ENCODE data around the gene SDHC. TPM values are rescaled to one million over a fixed set of nuclear protein-coding genes. Genes with fewer than 3 reads are reported as not detected.

SDHC gene
- total RNA-seq, 2 experiments from 2014 or later: 160 to 175 TPM

- DNase-seq (no peak), ATAC-seq (no peak)
- peaks cover 6% of the 10 kb centered on the region for H3K27me3 Mint-ChIP-seq
- ChIA-PET POLR2A (no interaction called here), CTCF (interaction anchor here (0.8 to 1.0 kb wide), 2 partner anchors 15 to 109 kb away, joined by 3 read pairs; no protein-coding TSS in a partner anchor)
- intact Hi-C loops (cut with micrococcal nuclease): no loop called here
- no peak overlapping the region for H3K27ac Mint-ChIP-seq
- no peak for TF ChIP-seq CTCF (IDR thresholded peaks at IDR 0.05)
- H3K4me3 Mint-ChIP-seq: no peak overlapping the region
- H3K36me3 Mint-ChIP-seq (ENCODE audit: low read depth): no peaks in the 10 kb centered on the region
- H3K4me1 Mint-ChIP-seq (ENCODE audit: low read depth): no peaks in the 10 kb centered on the region
- no peaks in the 10 kb centered on the region for H3K9me3 Mint-ChIP-seq
These were observed 40.8 kb upstream of the SDHC start for GRCh38 chr1:161273402-161273801.

GRCh38 chr1:161274874-161275273 lies 39.3 kb upstream of the SDHC start:
- no peaks in the 10 kb centered on the region for H3K9me3 Mint-ChIP-seq
- H3K36me3 Mint-ChIP-seq (ENCODE audit: low read depth): no peaks in the 10 kb centered on the region
- ChIA-PET POLR2A (no interaction called here), CTCF (interaction anchor here (2.0 kb wide), 1 partner anchor 16 kb away, joined by 7 read pairs; no protein-coding TSS in a partner anchor)
- DNase-seq: no peak
- H3K27ac Mint-ChIP-seq: no peak overlapping the region
- ATAC-seq: no peak
- intact Hi-C loops (cut with micrococcal nuclease): no loop called here
- H3K4me3 Mint-ChIP-seq: no peak overlapping the region
- no peak for TF ChIP-seq CTCF (IDR thresholded peaks at IDR 0.05)
- H3K4me1 Mint-ChIP-seq (ENCODE audit: low read depth): no peaks in the 10 kb centered on the region
- peaks cover 6% of the 10 kb centered on the region for H3K27me3 Mint-ChIP-seq

- ChIA-PET POLR2A (no interaction called here), CTCF (interaction anchor here (1.1 to 1.9 kb wide), 3 partner anchors 8 to 117 kb away, joined by 3 to 8 read pairs (median 4); partner anchors contain the start of gene PPOX)
- Mint-ChIP-seq H3K36me3 (ENCODE audit: low read depth) (no peaks in the 10 kb centered on the region), H3K4me1 (ENCODE audit: low read depth) (no peaks in the 10 kb centered on the region), H3K9me3 (no peaks in the 10 kb centered on the region), H3K27ac (no peak overlapping the region), H3K27me3 (no peaks in the 10 kb centered on the region), H3K4me3 (no peak overlapping the region)
- intact Hi-C loops (cut with micrococcal nuclease): no loop called here
- TF ChIP-seq CTCF (IDR thresholded peaks at IDR 0.05): no peak
- ATAC-seq: no peak
- DNase-seq: no peak
These were observed 31.2 kb upstream of the SDHC start for GRCh38 chr1:161282991-161283390.

GRCh38 chr1:161285113-161285512 lies 29.1 kb upstream of the SDHC start:
- no peak overlapping the region for H3K27ac Mint-ChIP-seq

GRCh38 chr1:161285521-161285920 lies 28.7 kb upstream of the SDHC start:
- ATAC-seq (no peak), DNase-seq (no peak)
- Mint-ChIP-seq H3K9me3 (no peaks in the 10 kb centered on the region), H3K4me3 (no peak overlapping the region), H3K4me1 (ENCODE audit: low read depth) (no peaks in the 10 kb centered on the region), H3K27me3 (no peaks in the 10 kb centered on the region), H3K36me3 (ENCODE audit: low read depth) (no peaks in the 10 kb centered on the region), H3K27ac (no peak overlapping the region)
- ChIA-PET POLR2A (no interaction called here), CTCF (interaction anchor here (1.5 kb wide), 1 partner anchor 33 kb away, joined by 3 read pairs; no protein-coding TSS in a partner anchor)
- intact Hi-C loops (cut with micrococcal nuclease): no loop called here
- no peak for TF ChIP-seq CTCF (IDR thresholded peaks at IDR 0.05)

More at GRCh38 chr1:161285113-161285512, 29.1 kb upstream of the SDHC start:
- CTCF ChIA-PET: interaction anchor here (1.5 kb wide), 1 partner anchor 34 kb away, joined by 3 read pairs; no protein-coding TSS in a partner anchor
- H3K4me3 Mint-ChIP-seq: no peak overlapping the region
- intact Hi-C loops (cut with micrococcal nuclease): no loop called here
- H3K36me3 Mint-ChIP-seq (ENCODE audit: low read depth): no peaks in the 10 kb centered on the region
- no peaks in the 10 kb centered on the region for H3K27me3 Mint-ChIP-seq
- TF ChIP-seq CTCF (IDR thresholded peaks at IDR 0.05): no peak
- ATAC-seq (no peak), DNase-seq (no peak)
- H3K9me3 Mint-ChIP-seq: no peaks in the 10 kb centered on the region
- POLR2A ChIA-PET: no interaction called here
- H3K4me1 Mint-ChIP-seq (ENCODE audit: low read depth): no peaks in the 10 kb centered on the region
